ELR (cell line): ENCODE data around the gene KCNJ3.

Experiments used
- DNase-seq: peaks from one replicate; pipeline ENCODE4 v3.0.0-alpha.2; 2015; ENCODE audit warnings: low read depth

The KCNJ3 gene

GRCh38 chr2:154707994-154708575 lies 9.6 kb downstream of the KCNJ3 start:
- no peak for DNase-seq

GRCh38 chr2:154709215-154709614 lies 10.7 kb downstream of the KCNJ3 start:
- no peak for DNase-seq

- no peak for DNase-seq
These were observed 11.6 kb downstream of the KCNJ3 start for GRCh38 chr2:154710078-154710477.

GRCh38 chr2:154710685-154711084 lies 12.2 kb downstream of the KCNJ3 start:
- DNase-seq = no peak

- DNase-seq = no peak
These were observed 15.2 kb downstream of the KCNJ3 start for GRCh38 chr2:154713675-154714074.

GRCh38 chr2:154720651-154721050 lies 22.2 kb downstream of the KCNJ3 start:
- DNase-seq = no peak

- no peak for DNase-seq
These were observed 25.8 kb downstream of the KCNJ3 start for GRCh38 chr2:154724194-154724797.

GRCh38 chr2:154740361-154740760 lies 41.9 kb downstream of the KCNJ3 start:
- no peak for DNase-seq

- DNase-seq = no peak
These were observed 60.4 kb downstream of the KCNJ3 start for GRCh38 chr2:154758871-154759270.

- DNase-seq = no peak
These were observed 64.1 kb downstream of the KCNJ3 start for GRCh38 chr2:154762638-154763037.

- DNase-seq = no peak
These were observed 73.3 kb downstream of the KCNJ3 start for GRCh38 chr2:154771664-154772284.

GRCh38 chr2:154776825-154777224 lies 78.3 kb downstream of the KCNJ3 start:
- no peak for DNase-seq

GRCh38 chr2:154794406-154794805 lies 95.9 kb downstream of the KCNJ3 start:
- no peak for DNase-seq

- no peak for DNase-seq
These were observed 97.2 kb downstream of the KCNJ3 start for GRCh38 chr2:154795651-154796050.

GRCh38 chr2:154804451-154804850 lies 106.0 kb downstream of the KCNJ3 start:
- no peak for DNase-seq

GRCh38 chr2:154813636-154814035 lies 115.1 kb downstream of the KCNJ3 start:
- DNase-seq = no peak

GRCh38 chr2:154814856-154815255 lies 116.4 kb downstream of the KCNJ3 start:
- DNase-seq = no peak

GRCh38 chr2:154825358-154825757 lies 126.9 kb downstream of the KCNJ3 start:
- no peak for DNase-seq

GRCh38 chr2:154826827-154827226 lies 128.3 kb downstream of the KCNJ3 start:
- no peak for DNase-seq

GRCh38 chr2:154827286-154827685 lies 128.8 kb downstream of the KCNJ3 start:
- DNase-seq = no peak

GRCh38 chr2:154832711-154833110 lies 134.2 kb downstream of the KCNJ3 start:
- DNase-seq = no peak

GRCh38 chr2:154836632-154837031 lies 138.1 kb downstream of the KCNJ3 start:
- DNase-seq = no peak

- no peak for DNase-seq
These were observed 138.5 kb downstream of the KCNJ3 start for GRCh38 chr2:154837035-154837434.

- DNase-seq = no peak
These were observed 146.0 kb downstream of the KCNJ3 start for GRCh38 chr2:154844513-154844912.
